Neural progenitor cell (in vitro differentiated cells): ENCODE results near the gene TPP2. TPM values are rescaled to one million over a fixed set of nuclear protein-coding genes. Genes with fewer than 3 reads are reported as not detected.

Experiments
- DNase-seq: peaks from one replicate; pipeline ENCODE4 v3.0.0-alpha.2; 2016; ENCODE audit warnings: low spot score
- H2AFZ ChIP-seq: fragments of 200-600 bp; sonication (generic); replicated peaks from 2 replicates; pipeline ENCODE4 v1.6.1; 2016; ENCODE audit warnings: antibody characterized with exemption
- H3F3A ChIP-seq: fragments of 200-600 bp; sonication (generic); 2 replicates; pipeline ENCODE4 v1.6.1; 2016; ENCODE audit warnings: antibody characterized with exemption, low read depth
- H3K27ac ChIP-seq: fragments of 200-600 bp; sonication (generic); 2 replicates; pipeline ENCODE4 v1.5.1; 2016; ENCODE audit warnings: mild to moderate bottlenecking
- H3K27me3 ChIP-seq: fragments of 200-600 bp; sonication (generic); 2 replicates; pipeline ENCODE4 v1.6.1; 2016; ENCODE audit warnings: mild to moderate bottlenecking, moderate library complexity
- H3K36me3 ChIP-seq: fragments of 200-600 bp; sonication (generic); 2 replicates; pipeline ENCODE4 v1.5.1; 2016
- H3K4me1 ChIP-seq: fragments of 200-600 bp; sonication (generic); 2 replicates; pipeline ENCODE4 v1.6.1; 2016; ENCODE audit warnings: mixed run types
- H3K4me2 ChIP-seq: fragments of 200-600 bp; sonication (generic); 2 replicates; pipeline ENCODE4 v1.6.1; 2016
- H3K4me3 ChIP-seq: fragments of 200-600 bp; sonication (generic); 2 replicates; pipeline ENCODE4 v1.5.1; 2016
- H3K79me2 ChIP-seq: fragments of 200-600 bp; sonication (generic); 2 replicates; pipeline ENCODE4 v1.6.1; 2016; ENCODE audit warnings: low read depth
- H3K9ac ChIP-seq: fragments of 200-600 bp; sonication (generic); 2 replicates; pipeline ENCODE4 v1.6.1; 2016
- H3K9me3 ChIP-seq: fragments of 200-600 bp; sonication (generic); 2 replicates; pipeline ENCODE4 v1.5.1; 2016; ENCODE audit warnings: low read depth
- H4K20me1 ChIP-seq: fragments of 200-600 bp; sonication (generic); 2 replicates; pipeline ENCODE4 v1.6.1; 2016; ENCODE audit warnings: low read depth
- H3K27ac Mint-ChIP-seq: 3 replicates; pipeline ENCODE4 v1.8.0; 2021; ENCODE audit warnings: mixed read lengths
- H3K27me3 Mint-ChIP-seq: 2 replicates; pipeline ENCODE4 v1.8.0; 2022; ENCODE audit warnings: low read depth, mild to moderate bottlenecking, inconsistent platforms, moderate library complexity, mixed read lengths; ENCODE audit not compliant: insufficient read depth
- H3K36me3 Mint-ChIP-seq: 3 replicates; pipeline ENCODE4 v1.8.0; 2021; ENCODE audit warnings: mixed read lengths
- H3K4me1 Mint-ChIP-seq: 3 replicates; pipeline ENCODE4 v1.8.0; 2021; ENCODE audit warnings: mixed read lengths
- H3K4me3 Mint-ChIP-seq: 3 replicates; pipeline ENCODE4 v1.8.0; 2021; ENCODE audit warnings: mild to moderate bottlenecking, moderate library complexity, mixed read lengths
- H3K9me3 Mint-ChIP-seq: 3 replicates; pipeline ENCODE4 v1.8.0; 2020; ENCODE audit warnings: mixed read lengths
- EZH2 ChIP-seq: fragments of 200-600 bp; sonication (generic); IDR thresholded peaks from 2 replicates; pipeline ENCODE4 v1.6.1; 2017; ENCODE audit warnings: antibody characterized with exemption, mild to moderate bottlenecking, moderate library complexity
- EZH2phosphoT487 ChIP-seq: fragments of 200-600 bp; sonication (generic); IDR thresholded peaks from 2 replicates; pipeline ENCODE4 v1.6.1; 2017; ENCODE audit warnings: antibody characterized with exemption
- total RNA-seq: library from RNA; depleted of rRNA; stranded (reverse); fragments of >200 nt; gene quantifications from 2 replicates; pipeline ENCODE4 v1.2.3, GENCODE V29; 2015; ENCODE audit warnings: low replicate concordance
- TF ChIP-seq, protein P1 (sequence below): fragments of 200-600 bp; sonication (generic); IDR thresholded peaks from 2 replicates; pipeline ENCODE4 v1.5.1; 2017; ENCODE audit warnings: antibody characterized with exemption, mild to moderate bottlenecking

TPP2 gene
- total RNA-seq, 1 donor from 2014 or later = 137 TPM

GRCh38 chr13:102682211-102682610 lies 85.4 kb downstream of the TPP2 start:
- Histone ChIP-seq H3K9me3 (no peaks in the 10 kb centered on the region), H3K9ac (no peak overlapping the region), H3K4me2 (no peak overlapping the region), H3K27me3 (no peaks in the 10 kb centered on the region), H4K20me1 (no peaks in the 10 kb centered on the region), H3K36me3 (no peaks in the 10 kb centered on the region), H3K79me2 (no peaks in the 10 kb centered on the region), H2AFZ (no peak overlapping the region), H3K4me1 (peaks cover 14% of the 10 kb centered on the region), H3K4me3 (no peak overlapping the region), H3K27ac (no peak overlapping the region), H3F3A (peaks cover 11% of the 10 kb centered on the region)
- Mint-ChIP-seq H3K36me3 (peaks cover 8% of the 10 kb centered on the region), H3K4me3 (no peak overlapping the region), H3K27ac (no peak overlapping the region), H3K27me3 (peaks cover 2% of the 10 kb centered on the region), H3K4me1 (peaks cover 3% of the 10 kb centered on the region), H3K9me3 (no peaks in the 10 kb centered on the region)
- TF ChIP-seq EZH2 (no peak), EZH2phosphoT487 (no peak)
- TF ChIP-seq, protein P1, sequence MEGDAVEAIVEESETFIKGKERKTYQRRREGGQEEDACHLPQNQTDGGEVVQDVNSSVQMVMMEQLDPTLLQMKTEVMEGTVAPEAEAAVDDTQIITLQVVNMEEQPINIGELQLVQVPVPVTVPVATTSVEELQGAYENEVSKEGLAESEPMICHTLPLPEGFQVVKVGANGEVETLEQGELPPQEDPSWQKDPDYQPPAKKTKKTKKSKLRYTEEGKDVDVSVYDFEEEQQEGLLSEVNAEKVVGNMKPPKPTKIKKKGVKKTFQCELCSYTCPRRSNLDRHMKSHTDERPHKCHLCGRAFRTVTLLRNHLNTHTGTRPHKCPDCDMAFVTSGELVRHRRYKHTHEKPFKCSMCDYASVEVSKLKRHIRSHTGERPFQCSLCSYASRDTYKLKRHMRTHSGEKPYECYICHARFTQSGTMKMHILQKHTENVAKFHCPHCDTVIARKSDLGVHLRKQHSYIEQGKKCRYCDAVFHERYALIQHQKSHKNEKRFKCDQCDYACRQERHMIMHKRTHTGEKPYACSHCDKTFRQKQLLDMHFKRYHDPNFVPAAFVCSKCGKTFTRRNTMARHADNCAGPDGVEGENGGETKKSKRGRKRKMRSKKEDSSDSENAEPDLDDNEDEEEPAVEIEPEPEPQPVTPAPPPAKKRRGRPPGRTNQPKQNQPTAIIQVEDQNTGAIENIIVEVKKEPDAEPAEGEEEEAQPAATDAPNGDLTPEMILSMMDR = no peak
- DNase-seq = no peak

DNA sequence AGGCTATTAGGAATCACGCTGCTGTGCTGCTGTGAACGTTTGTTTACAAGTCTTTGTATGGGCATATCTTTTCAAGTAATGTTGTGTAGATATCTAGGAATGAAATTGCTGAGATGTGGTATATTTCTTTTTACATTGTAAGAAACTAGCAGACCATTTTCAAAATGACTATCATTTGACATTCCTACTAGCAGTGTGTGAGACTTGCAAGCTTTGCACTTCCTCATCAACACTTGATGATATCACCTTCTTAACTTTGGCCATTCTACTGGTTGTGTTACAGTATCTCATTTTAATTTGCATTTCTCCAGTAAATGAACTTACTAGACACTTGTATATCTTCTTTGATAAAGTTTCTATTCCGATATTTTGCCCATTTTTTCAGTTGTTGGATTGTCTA lies 85.9 kb downstream of the TPP2 start:
- H3K4me3 Mint-ChIP-seq = no peak overlapping the region
- peaks cover 5% of the 10 kb centered on the region for H3K36me3 Mint-ChIP-seq
- H3K9me3 ChIP-seq = no peaks in the 10 kb centered on the region
- peaks cover 19% of the 10 kb centered on the region for H3K4me1 ChIP-seq
- no peak overlapping the region for H3K27ac Mint-ChIP-seq
- H3K4me3 ChIP-seq = no peak overlapping the region
- no peaks in the 10 kb centered on the region for H3K36me3 ChIP-seq
- H3K4me1 Mint-ChIP-seq = peaks cover 6% of the 10 kb centered on the region
- no peaks in the 10 kb centered on the region for H3K9me3 Mint-ChIP-seq
- no peaks in the 10 kb centered on the region for H4K20me1 ChIP-seq
- TF ChIP-seq, protein P1 = no peak
- no peak for TF ChIP-seq EZH2
- TF ChIP-seq EZH2phosphoT487 = no peak
- H3K27me3 Mint-ChIP-seq = peaks cover 2% of the 10 kb centered on the region
- no peak for DNase-seq
- no peak overlapping the region for H3K4me2 ChIP-seq
- H3K27me3 ChIP-seq = no peaks in the 10 kb centered on the region
- H3K27ac ChIP-seq = no peak overlapping the region
- H3K79me2 ChIP-seq = no peaks in the 10 kb centered on the region
- H2AFZ ChIP-seq = no peak overlapping the region
- H3F3A ChIP-seq = peaks cover 16% of the 10 kb centered on the region
- no peak overlapping the region for H3K9ac ChIP-seq

GRCh38 chr13:102683637-102684036 lies 86.9 kb downstream of the TPP2 start:
- no peak for TF ChIP-seq EZH2
- TF ChIP-seq, protein P1 = no peak
- no peak for TF ChIP-seq EZH2phosphoT487
- H3K36me3 ChIP-seq = no peaks in the 10 kb centered on the region
- no peak overlapping the region for H3K4me3 ChIP-seq
- H2AFZ ChIP-seq = no peak overlapping the region
- no peak overlapping the region for H3K27ac ChIP-seq
- H3K9me3 Mint-ChIP-seq = no peaks in the 10 kb centered on the region
- no peaks in the 10 kb centered on the region for H3K79me2 ChIP-seq
- peaks cover 20% of the 10 kb centered on the region for H3F3A ChIP-seq
- peaks cover 28% of the 10 kb centered on the region for H3K4me1 ChIP-seq
- H3K4me3 Mint-ChIP-seq = no peak overlapping the region
- no peaks in the 10 kb centered on the region for H4K20me1 ChIP-seq
- no peak overlapping the region for H3K27ac Mint-ChIP-seq
- peaks cover 2% of the 10 kb centered on the region for H3K27me3 Mint-ChIP-seq
- H3K4me2 ChIP-seq = no peak overlapping the region
- H3K9me3 ChIP-seq = no peaks in the 10 kb centered on the region
- H3K36me3 Mint-ChIP-seq = peaks cover 5% of the 10 kb centered on the region
- peaks cover 13% of the 10 kb centered on the region for H3K4me1 Mint-ChIP-seq
- no peaks in the 10 kb centered on the region for H3K27me3 ChIP-seq
- no peak overlapping the region for H3K9ac ChIP-seq
- DNase-seq = no peak
